ENCODE results near the gene GALNT12.

GALNT12 gene

GRCh38 chr9:98894171-98894570, 86.7 kb downstream of the GALNT12 start:
- Histone ChIP-seq H4K20me1 (ENCODE audit: insufficient read depth, low read length) (no peaks in the 10 kb centered on the region), H3K36me3 (replicated peaks; ENCODE audit: low read depth, low read length) (no peaks in the 10 kb centered on the region), H3K4me2 (ENCODE audit: low read length) (no peak overlapping the region), H3K4me3 (ENCODE audit: low read length) (no peak overlapping the region), H3K9ac (ENCODE audit: low read length) (no peak overlapping the region), H3K79me2 (ENCODE audit: low read length) (no peaks in the 10 kb centered on the region), H3K4me1 (ENCODE audit: low read length) (no peaks in the 10 kb centered on the region), H3K9me3 (ENCODE audit: insufficient read depth, low read length) (no peaks in the 10 kb centered on the region), H3K27me3 (ENCODE audit: low read depth, low read length) (peaks cover 31% of the 10 kb centered on the region), H3K27ac (ENCODE audit: low read length) (no peak overlapping the region), H2AFZ (ENCODE audit: low read depth, low read length) (no peak overlapping the region)
- TF ChIP-seq CTCF (IDR thresholded peaks at IDR 0.05; ENCODE audit: low read depth, low read length), result no peak
- no peak for TF ChIP-seq EZH2phosphoT487 (IDR thresholded peaks at IDR 0.05; ENCODE audit: low read depth)

- Histone ChIP-seq H3K79me2 (ENCODE audit: low read length) (no peaks in the 10 kb centered on the region), H3K4me2 (ENCODE audit: low read length) (no peak overlapping the region), H3K4me1 (ENCODE audit: low read length) (no peaks in the 10 kb centered on the region), H3K9ac (ENCODE audit: low read length) (no peak overlapping the region), H4K20me1 (ENCODE audit: insufficient read depth, low read length) (no peaks in the 10 kb centered on the region), H3K4me3 (ENCODE audit: low read length) (no peak overlapping the region), H3K27ac (ENCODE audit: low read length) (no peak overlapping the region), H3K27me3 (ENCODE audit: low read depth, low read length) (peaks cover 37% of the 10 kb centered on the region), H3K36me3 (replicated peaks; ENCODE audit: low read depth, low read length) (no peaks in the 10 kb centered on the region), H3K9me3 (ENCODE audit: insufficient read depth, low read length) (no peaks in the 10 kb centered on the region), H2AFZ (ENCODE audit: low read depth, low read length) (no peak overlapping the region)
- TF ChIP-seq CTCF (IDR thresholded peaks at IDR 0.05; ENCODE audit: low read depth, low read length), result no peak
- TF ChIP-seq EZH2phosphoT487 (IDR thresholded peaks at IDR 0.05; ENCODE audit: low read depth), result no peak
Observed at GRCh38 chr9:98894761-98895160, 87.3 kb downstream of the GALNT12 start.

- Histone ChIP-seq H3K4me2 (ENCODE audit: low read length) (no peak overlapping the region), H3K9ac (ENCODE audit: low read length) (no peak overlapping the region), H3K4me1 (ENCODE audit: low read length) (no peaks in the 10 kb centered on the region), H3K79me2 (ENCODE audit: low read length) (no peaks in the 10 kb centered on the region), H3K27ac (ENCODE audit: low read length) (no peak overlapping the region), H4K20me1 (ENCODE audit: insufficient read depth, low read length) (no peaks in the 10 kb centered on the region), H3K27me3 (ENCODE audit: low read depth, low read length) (peaks cover 37% of the 10 kb centered on the region), H3K9me3 (ENCODE audit: insufficient read depth, low read length) (no peaks in the 10 kb centered on the region), H3K36me3 (replicated peaks; ENCODE audit: low read depth, low read length) (no peaks in the 10 kb centered on the region), H2AFZ (ENCODE audit: low read depth, low read length) (no peak overlapping the region), H3K4me3 (ENCODE audit: low read length) (no peak overlapping the region)
- TF ChIP-seq CTCF (IDR thresholded peaks at IDR 0.05; ENCODE audit: low read depth, low read length), result no peak
- no peak for TF ChIP-seq EZH2phosphoT487 (IDR thresholded peaks at IDR 0.05; ENCODE audit: low read depth)
Observed at GRCh38 chr9:98896632-98897031, 89.2 kb downstream of the GALNT12 start.

- Histone ChIP-seq H3K9me3 (ENCODE audit: insufficient read depth, low read length) (no peaks in the 10 kb centered on the region), H3K27ac (ENCODE audit: low read length) (no peak overlapping the region), H3K9ac (ENCODE audit: low read length) (no peak overlapping the region), H4K20me1 (ENCODE audit: insufficient read depth, low read length) (no peaks in the 10 kb centered on the region), H3K4me1 (ENCODE audit: low read length) (no peaks in the 10 kb centered on the region), H2AFZ (ENCODE audit: low read depth, low read length) (no peak overlapping the region), H3K27me3 (ENCODE audit: low read depth, low read length) (peaks cover 31% of the 10 kb centered on the region), H3K36me3 (replicated peaks; ENCODE audit: low read depth, low read length) (no peaks in the 10 kb centered on the region), H3K79me2 (ENCODE audit: low read length) (no peaks in the 10 kb centered on the region), H3K4me2 (ENCODE audit: low read length) (no peak overlapping the region), H3K4me3 (ENCODE audit: low read length) (no peak overlapping the region)
- TF ChIP-seq EZH2phosphoT487 (IDR thresholded peaks at IDR 0.05; ENCODE audit: low read depth) (no peak), CTCF (IDR thresholded peaks at IDR 0.05; ENCODE audit: low read depth, low read length) (no peak)
Observed at GRCh38 chr9:98897745-98898144, 90.3 kb downstream of the GALNT12 start.
